A375 (cell line): ENCODE measurements around the gene APOC1. TPM values are rescaled to one million over a fixed set of nuclear protein-coding genes. Genes with fewer than 3 reads are reported as not detected.

ENCODE experiments used
- total RNA-seq: library from RNA; depleted of rRNA; stranded (reverse); fragments of >200 nt; shearing (Covaris generic); gene quantifications from 2 replicates; pipeline ENCODE4 v1.2.3, GENCODE V29; 2014; rRNA removed

Gene APOC1
- 9.9 and 11.1 TPM in 2 replicates for total RNA-seq

DNA sequence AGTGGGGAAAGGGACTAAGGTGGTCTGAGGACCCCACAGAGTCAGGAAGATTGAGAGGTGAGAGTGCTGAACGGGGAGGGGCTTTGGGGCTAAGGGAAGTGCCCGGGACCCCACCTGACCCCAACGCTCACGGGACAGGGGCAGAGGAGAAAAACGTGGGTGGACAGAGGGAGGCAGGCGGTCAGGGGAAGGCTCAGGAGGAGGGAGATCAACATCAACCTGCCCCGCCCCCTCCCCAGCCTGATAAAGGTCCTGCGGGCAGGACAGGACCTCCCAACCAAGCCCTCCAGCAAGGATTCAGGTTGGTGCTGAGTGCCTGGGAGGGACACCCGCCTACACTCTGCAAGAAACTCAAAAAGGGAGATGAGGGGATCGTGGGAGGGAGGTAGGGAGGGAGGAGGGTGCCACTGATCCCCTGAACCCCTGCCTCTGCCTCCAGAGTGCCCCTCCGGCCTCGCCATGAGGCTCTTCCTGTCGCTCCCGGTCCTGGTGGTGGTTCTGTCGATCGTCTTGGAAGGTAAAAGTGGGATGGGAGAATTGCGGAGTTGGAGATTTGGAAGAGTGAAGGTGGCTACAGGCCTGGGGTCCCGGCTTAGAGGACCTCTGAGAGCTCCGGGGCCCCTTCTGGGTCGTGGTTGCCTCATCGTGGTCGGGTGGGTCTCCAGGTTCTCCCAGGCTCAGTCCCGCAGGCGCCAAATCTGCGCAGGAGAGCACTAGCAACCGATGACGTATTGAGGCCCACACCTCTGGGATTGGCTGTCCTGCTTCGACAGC is at the start of gene APOC1:
TSS of gene APOC1 (plus strand) at position 176 of the 774 bp plus-strand sequence. CDS start at position 460, 284 bp downstream.

DNA sequence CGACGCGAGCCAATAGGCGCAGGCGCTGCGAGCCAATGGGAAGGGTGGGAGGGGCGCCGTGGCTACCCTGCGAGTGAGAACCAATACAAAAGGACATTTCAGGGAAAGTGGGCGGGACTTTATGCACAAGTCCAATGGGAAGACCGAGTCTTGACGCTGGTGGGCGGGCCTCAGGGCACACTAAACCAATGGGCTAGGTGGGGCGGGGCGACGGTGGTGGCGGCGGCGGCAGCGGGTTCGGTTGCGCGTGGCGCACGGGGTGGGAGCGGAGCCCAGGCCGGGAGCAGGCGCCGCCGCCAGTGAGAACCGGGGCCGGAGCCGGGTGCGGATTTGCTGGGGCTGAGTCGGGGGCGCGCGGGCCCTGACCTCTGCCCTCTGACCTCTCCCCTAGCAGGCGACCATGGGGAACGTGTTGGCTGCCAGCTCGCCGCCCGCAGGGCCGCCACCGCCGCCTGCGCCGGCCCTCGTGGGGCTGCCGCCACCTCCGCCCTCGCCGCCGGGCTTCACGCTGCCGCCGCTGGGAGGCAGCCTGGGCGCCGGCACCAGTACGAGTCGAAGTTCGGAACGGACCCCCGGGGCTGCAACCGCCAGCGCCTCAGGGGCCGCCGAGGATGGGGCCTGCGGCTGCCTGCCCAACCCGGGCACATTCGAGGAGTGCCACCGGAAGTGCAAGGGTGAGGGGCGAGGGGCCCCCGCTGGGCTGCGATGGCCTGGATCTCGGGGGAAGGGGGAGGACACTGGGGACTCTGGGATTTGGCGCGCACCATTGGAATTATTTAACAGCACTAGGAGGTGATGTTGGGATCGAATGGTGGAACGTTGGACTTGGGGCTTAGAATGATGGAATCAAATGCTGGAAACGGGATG is 23.2 kb upstream of the APOC1 start, which contains the start of gene TOMM40:
TSS of gene TOMM40 (plus strand) at position 239 of the 867 bp plus-strand sequence. CDS start at position 401, 162 bp downstream.

DNA sequence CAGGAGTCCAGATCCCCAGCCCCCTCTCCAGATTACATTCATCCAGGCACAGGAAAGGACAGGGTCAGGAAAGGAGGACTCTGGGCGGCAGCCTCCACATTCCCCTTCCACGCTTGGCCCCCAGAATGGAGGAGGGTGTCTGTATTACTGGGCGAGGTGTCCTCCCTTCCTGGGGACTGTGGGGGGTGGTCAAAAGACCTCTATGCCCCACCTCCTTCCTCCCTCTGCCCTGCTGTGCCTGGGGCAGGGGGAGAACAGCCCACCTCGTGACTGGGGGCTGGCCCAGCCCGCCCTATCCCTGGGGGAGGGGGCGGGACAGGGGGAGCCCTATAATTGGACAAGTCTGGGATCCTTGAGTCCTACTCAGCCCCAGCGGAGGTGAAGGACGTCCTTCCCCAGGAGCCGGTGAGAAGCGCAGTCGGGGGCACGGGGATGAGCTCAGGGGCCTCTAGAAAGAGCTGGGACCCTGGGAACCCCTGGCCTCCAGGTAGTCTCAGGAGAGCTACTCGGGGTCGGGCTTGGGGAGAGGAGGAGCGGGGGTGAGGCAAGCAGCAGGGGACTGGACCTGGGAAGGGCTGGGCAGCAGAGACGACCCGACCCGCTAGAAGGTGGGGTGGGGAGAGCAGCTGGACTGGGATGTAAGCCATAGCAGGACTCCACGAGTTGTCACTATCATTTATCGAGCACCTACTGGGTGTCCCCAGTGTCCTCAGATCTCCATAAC is 8.8 kb upstream of the APOC1 start, which contains the start of gene APOE:
TSS of gene APOE (plus strand) at position 360 of the 724 bp plus-strand sequence. CDS start 829 bp downstream, outside the sequence.

DNA sequence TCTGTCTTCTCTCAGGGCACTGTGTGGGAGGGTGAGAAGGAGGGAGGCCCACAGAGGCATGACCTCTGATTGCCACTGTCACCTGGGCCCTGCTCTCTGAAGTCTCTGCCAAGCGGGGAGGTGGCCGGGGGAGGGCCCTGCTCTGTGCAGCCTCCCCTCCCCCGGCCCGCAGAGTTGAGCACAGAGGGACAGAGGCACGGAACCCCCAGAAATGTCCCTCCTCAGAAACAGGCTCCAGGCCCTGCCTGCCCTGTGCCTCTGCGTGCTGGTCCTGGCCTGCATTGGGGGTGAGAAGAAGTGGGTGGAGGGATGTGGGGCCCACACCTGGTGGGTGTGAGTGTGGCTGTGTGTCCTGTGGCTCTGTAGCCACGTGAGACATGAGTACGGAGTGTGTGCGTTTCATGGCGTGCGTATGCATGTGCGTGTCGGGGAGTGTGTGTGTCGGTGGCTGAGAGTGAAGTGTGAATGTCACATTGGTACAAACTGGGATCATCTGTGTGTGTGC is 27.7 kb downstream of the APOC1 start, which contains the start of gene APOC4:
TSS of gene APOC4 (plus strand) at position 171 of the 505 bp plus-strand sequence. CDS start at position 212, 41 bp downstream.

DNA sequence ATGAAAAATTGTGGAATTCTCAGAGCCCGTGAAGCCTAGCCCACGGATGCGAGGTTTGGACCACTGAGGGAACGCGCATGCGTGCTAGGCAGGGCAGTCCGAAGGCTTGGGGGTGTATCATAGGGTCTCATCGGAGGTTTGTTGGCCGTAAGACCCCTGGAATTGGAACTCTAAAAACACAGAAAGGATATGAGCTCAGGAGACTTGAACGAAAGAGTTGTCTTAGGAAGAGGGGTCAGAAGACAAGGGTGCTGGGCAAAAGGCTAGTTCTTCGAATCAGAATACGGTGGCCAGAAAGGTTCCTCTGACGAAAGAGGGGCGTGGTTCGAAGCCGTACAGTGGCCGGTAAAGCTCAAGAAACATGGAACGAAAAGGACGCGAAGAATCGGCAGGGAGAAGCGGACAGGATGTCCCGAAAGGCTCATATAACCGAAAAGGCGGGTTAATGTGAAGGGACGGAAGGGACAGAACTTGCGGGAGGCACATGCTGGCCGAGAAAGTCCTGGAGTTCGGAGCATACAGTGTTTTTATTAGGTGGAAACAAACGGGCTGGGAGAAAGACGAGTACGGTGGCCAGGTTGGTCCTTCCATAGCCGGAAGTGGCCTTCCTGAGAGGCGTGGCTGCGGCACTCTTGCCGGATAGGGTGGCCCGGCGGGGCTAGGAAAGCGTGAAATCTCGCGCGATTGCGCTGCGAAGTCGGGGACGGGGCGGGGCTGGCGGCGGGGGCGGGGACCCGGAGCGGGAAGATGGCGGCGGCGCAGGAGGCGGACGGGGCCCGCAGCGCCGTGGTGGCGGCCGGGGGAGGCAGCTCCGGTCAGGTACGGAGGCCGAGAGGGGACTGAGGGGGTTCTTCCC is 40.5 kb downstream of the APOC1 start, which contains the start of gene CLPTM1:
TSS of gene CLPTM1 (plus strand) at position 732 of the 856 bp plus-strand sequence. CDS start at position 748, 16 bp downstream.

Other genes starting within 250 kb of the APOC1 start
- 1.9 and 2.5 TPM in 2 replicates for gene CEACAM19, start 243.1 kb upstream of the APOC1 start, total RNA-seq
- gene CEACAM16, start 215.5 kb upstream of the APOC1 start, total RNA-seq = not detected in 2 replicates
- gene BCL3, start 165.9 kb upstream of the APOC1 start, total RNA-seq = 8.3 and 14.9 TPM in 2 replicates
- 0.37 TPM in 1 of 2 replicates, not detected in the other for gene CBLC, start 136.7 kb upstream of the APOC1 start, total RNA-seq
- 18.4 and 19.4 TPM in 2 replicates for gene BCAM, start 105.5 kb upstream of the APOC1 start, total RNA-seq
- 49.1 and 49.5 TPM in 2 replicates for gene NECTIN2, start 68.3 kb upstream of the APOC1 start, total RNA-seq
- 125 TPM in 2 replicates for gene TOMM40, start 23.4 kb upstream of the APOC1 start, total RNA-seq
- gene APOE, start 8.8 kb upstream of the APOC1 start, total RNA-seq = 4.5 and 4.9 TPM in 2 replicates
- not detected in 2 replicates for gene APOC4, start 27.6 kb downstream of the APOC1 start, total RNA-seq
- gene APOC2, start 31.4 kb downstream of the APOC1 start, total RNA-seq = not detected in 2 replicates
- 36.1 and 53.4 TPM in 2 replicates for gene CLPTM1, start 40.8 kb downstream of the APOC1 start, total RNA-seq
- 22.0 and 23.3 TPM in 2 replicates for gene RELB, start 86.9 kb downstream of the APOC1 start, total RNA-seq
- gene CLASRP, start 124.4 kb downstream of the APOC1 start, total RNA-seq = 54.8 and 66.9 TPM in 2 replicates
- gene ZNF296, start 161.9 kb downstream of the APOC1 start, total RNA-seq = 0.82 and 1.9 TPM in 2 replicates
- 32.3 and 37.6 TPM in 2 replicates for gene GEMIN7, start 164.7 kb downstream of the APOC1 start, total RNA-seq
- gene PPP1R37, start 178.6 kb downstream of the APOC1 start, total RNA-seq = 29.2 and 29.7 TPM in 2 replicates
- gene NKPD1, start 246.4 kb downstream of the APOC1 start, total RNA-seq = not detected in 2 replicates